WI38 (cell line): Measurements from ENCODE around the gene GPR180.

Source experiments
- H3K4me3 ChIP-seq: 2 replicates; pipeline ENCODE4 v1.5.1; 2011; ENCODE audit warnings: low read depth, mild to moderate bottlenecking, control low read depth, low read length
- CTCF ChIP-seq: IDR thresholded peaks from 2 replicates; pipeline ENCODE4 v1.5.1; 2012; ENCODE audit warnings: low read depth, mild to moderate bottlenecking, control low read depth, low read length

Gene GPR180

GRCh38 chr13:94674609-94675348 is 73.1 kb downstream of the GPR180 start:
- peak; percentile 61 for TF ChIP-seq CTCF
- H3K4me3 ChIP-seq: no peak overlapping the region

GRCh38 chr13:94677799-94678198 is 76.1 kb downstream of the GPR180 start:
- TF ChIP-seq CTCF: no peak
- H3K4me3 ChIP-seq: no peak overlapping the region

GRCh38 chr13:94678845-94679244 is 77.2 kb downstream of the GPR180 start:
- no peak for TF ChIP-seq CTCF
- no peak overlapping the region for H3K4me3 ChIP-seq

- no peak overlapping the region for H3K4me3 ChIP-seq
- no peak for TF ChIP-seq CTCF
These were observed 78.0 kb downstream of the GPR180 start for GRCh38 chr13:94679614-94680013.

GRCh38 chr13:94682229-94682628 is 80.6 kb downstream of the GPR180 start:
- H3K4me3 ChIP-seq: no peak overlapping the region
- no peak for TF ChIP-seq CTCF

GRCh38 chr13:94683409-94683808 is 81.8 kb downstream of the GPR180 start:
- H3K4me3 ChIP-seq: no peak overlapping the region
- TF ChIP-seq CTCF: no peak
